Measurements from ENCODE around the gene IFNL1. TPM values are rescaled to one million over a fixed set of nuclear protein-coding genes. Genes with fewer than 3 reads are reported as not detected.

IFNL1 gene
- total RNA-seq, 2 donors from 2014 or later: not detected

- Histone ChIP-seq H3K27me3 (no peaks in the 10 kb centered on the region), H3K9ac (ENCODE audit: low read depth in 2 of 2, low read length in 2 of 2) (peak within 1 kb of the TSS; percentile 93 to 97), H3K4me1 (peaks cover 5% of the 10 kb centered on the region), H3K9me3 (no peaks in the 10 kb centered on the region), H3K27ac (peak within 1 kb of the TSS; percentile 89), H3K4me3 (peak within 1 kb of the TSS; percentile 80), H3K36me3 (no peaks in the 10 kb centered on the region)
- peak; percentile 84 for TF ChIP-seq CTCF (IDR thresholded peaks at IDR 0.05)
- DNase-seq: peak; percentile 98
- intact Hi-C loops (cut with DNase I): no loop called here
Measured at GRCh38 chr19:39341719-39342604, 45.8 kb downstream of the IFNL1 start, which contains the start of gene SAMD4B. Gene SAMD4B, plus strand, starts transcription at chr19:39342421. Its CDS starts 14,473 bp downstream, at chr19:39356894.

- no peak for DNase-seq
- no peaks in the 10 kb centered on the region for H3K27me3 ChIP-seq
- peak overlapping the region; percentile 88 to 93 for H3K9ac ChIP-seq (ENCODE audit: low read depth in 2 of 2, low read length in 2 of 2)
- H3K4me1 ChIP-seq: peaks cover 5% of the 10 kb centered on the region
- TF ChIP-seq CTCF (IDR thresholded peaks at IDR 0.05): no peak
- H3K27ac ChIP-seq: peak overlapping the region; percentile 27
- peak overlapping the region; percentile 63 for H3K4me3 ChIP-seq
- intact Hi-C loops (cut with DNase I): no loop called here
- no peaks in the 10 kb centered on the region for H3K9me3 ChIP-seq
- H3K36me3 ChIP-seq: no peaks in the 10 kb centered on the region
Measured at GRCh38 chr19:39342647-39343305, 46.6 kb downstream of the IFNL1 start.

GRCh38 chr19:39345956-39346355 is 49.7 kb downstream of the IFNL1 start:
- no peak for TF ChIP-seq CTCF (IDR thresholded peaks at IDR 0.05)
- H3K4me3 ChIP-seq: no peak overlapping the region
- intact Hi-C loops (cut with DNase I): no loop called here
- no peaks in the 10 kb centered on the region for H3K36me3 ChIP-seq
- H3K27ac ChIP-seq: no peak overlapping the region
- H3K9me3 ChIP-seq: no peaks in the 10 kb centered on the region
- no peaks in the 10 kb centered on the region for H3K27me3 ChIP-seq
- H3K9ac ChIP-seq (ENCODE audit: low read depth in 2 of 2, low read length in 2 of 2): no peak overlapping the region
- DNase-seq: no peak
- H3K4me1 ChIP-seq: peaks cover under 1% of the 10 kb centered on the region

- intact Hi-C loops (cut with DNase I): no loop called here
Measured at GRCh38 chr19:39347332-39348164, 51.3 kb downstream of the IFNL1 start.

More at GRCh38 chr19:39347332-39348164, 51.3 kb downstream of the IFNL1 start:
- no peak for DNase-seq
- H3K9me3 ChIP-seq: no peaks in the 10 kb centered on the region
- no peaks in the 10 kb centered on the region for H3K27me3 ChIP-seq
- no peaks in the 10 kb centered on the region for H3K4me1 ChIP-seq
- H3K4me3 ChIP-seq: no peak overlapping the region
- H3K36me3 ChIP-seq: no peaks in the 10 kb centered on the region
- H3K9ac ChIP-seq (ENCODE audit: low read depth in 2 of 2, low read length in 2 of 2): no peak overlapping the region
- H3K27ac ChIP-seq: no peak overlapping the region
- no peak for TF ChIP-seq CTCF (IDR thresholded peaks at IDR 0.05)

Other genes with a start within 250 kb of the IFNL1 start
- gene ACP7, start 212.0 kb upstream of the IFNL1 start, total RNA-seq: not detected
- gene PAK4, start 170.6 kb upstream of the IFNL1 start, total RNA-seq: 100 to 1,000 TPM in 1 of 2 donors, 10 to 100 TPM in 1; 85.5 to 127 TPM
- gene NCCRP1, start 99.4 kb upstream of the IFNL1 start, total RNA-seq: not detected
- gene SYCN, start 92.1 kb upstream of the IFNL1 start, total RNA-seq: 1 to 10 TPM in 1 of 2 donors, not detected in 1; 2.1 TPM
- gene IFNL3, start 51.4 kb upstream of the IFNL1 start, total RNA-seq: not detected
- gene IFNL4, start 47.6 kb upstream of the IFNL1 start, total RNA-seq: not detected
- gene IFNL2, start 28.0 kb upstream of the IFNL1 start, total RNA-seq: not detected
- under 1 TPM; 0.25 to 0.29 TPM for gene LRFN1, start 24.5 kb downstream of the IFNL1 start, total RNA-seq
- gene GMFG, start 39.6 kb downstream of the IFNL1 start, total RNA-seq: 10 to 100 TPM in 1 of 2 donors, 1 to 10 TPM in 1; 8.7 to 12.7 TPM
- gene SAMD4B, start 46.0 kb downstream of the IFNL1 start, total RNA-seq: 10 to 100 TPM; 63.9 to 73.7 TPM
- 10 to 100 TPM; 31.9 to 41.6 TPM for gene PAF1, start 94.7 kb downstream of the IFNL1 start, total RNA-seq
- gene MED29, start 95.0 kb downstream of the IFNL1 start, total RNA-seq: 10 to 100 TPM; 22.8 to 37.5 TPM
- gene ZFP36, start 110.4 kb downstream of the IFNL1 start, total RNA-seq: 100 to 1,000 TPM; 120 to 121 TPM
- gene PLEKHG2, start 116.3 kb downstream of the IFNL1 start, total RNA-seq: 10 to 100 TPM in 1 of 2 donors, 1 to 10 TPM in 1; 8.0 to 10.4 TPM
- 1,000 to 10,000 TPM; 1,698 to 1,720 TPM for gene RPS16, start 139.5 kb downstream of the IFNL1 start, total RNA-seq
- gene SUPT5H, start 149.2 kb downstream of the IFNL1 start, total RNA-seq: 100 to 1,000 TPM in 1 of 2 donors, 10 to 100 TPM in 1; 76.6 to 123 TPM
- 10 to 100 TPM; 45.7 to 83.9 TPM for gene TIMM50, start 184.4 kb downstream of the IFNL1 start, total RNA-seq
- not detected for gene DLL3, start 202.5 kb downstream of the IFNL1 start, total RNA-seq
- gene SELENOV, start 218.7 kb downstream of the IFNL1 start, total RNA-seq: not detected
- under 1 TPM; 0.22 to 0.56 TPM for gene EID2B, start 236.4 kb downstream of the IFNL1 start, total RNA-seq
- 10 to 100 TPM; 11.4 to 11.9 TPM for gene EID2, start 243.8 kb downstream of the IFNL1 start, total RNA-seq